GM12864 (cell line): Measurements from ENCODE around the gene VAV3.
"Not testable (repeated sequence)": the region's sequence is repeated elsewhere in the genome, so short reads cannot be mapped to it uniquely, and the experiment has no call there.

Experiments
- DNase-seq: peaks from one replicate; pipeline ENCODE4 v3.0.0-alpha.2; 2011; ENCODE audit warnings: low read depth
- H3K4me3 ChIP-seq: 2 replicates; pipeline ENCODE4 v1.5.1; 2011; ENCODE audit warnings: mild to moderate bottlenecking, low read depth, low read length, control low read depth
- TF ChIP-seq, protein P1 (sequence below): IDR thresholded peaks from 2 replicates; pipeline ENCODE4 v1.5.1; 2011; ENCODE audit warnings: low read depth, mild to moderate bottlenecking, moderate library complexity, low read length, control low read depth, inconsistent platforms; ENCODE audit errors: missing control alignments

VAV3 gene

DNA sequence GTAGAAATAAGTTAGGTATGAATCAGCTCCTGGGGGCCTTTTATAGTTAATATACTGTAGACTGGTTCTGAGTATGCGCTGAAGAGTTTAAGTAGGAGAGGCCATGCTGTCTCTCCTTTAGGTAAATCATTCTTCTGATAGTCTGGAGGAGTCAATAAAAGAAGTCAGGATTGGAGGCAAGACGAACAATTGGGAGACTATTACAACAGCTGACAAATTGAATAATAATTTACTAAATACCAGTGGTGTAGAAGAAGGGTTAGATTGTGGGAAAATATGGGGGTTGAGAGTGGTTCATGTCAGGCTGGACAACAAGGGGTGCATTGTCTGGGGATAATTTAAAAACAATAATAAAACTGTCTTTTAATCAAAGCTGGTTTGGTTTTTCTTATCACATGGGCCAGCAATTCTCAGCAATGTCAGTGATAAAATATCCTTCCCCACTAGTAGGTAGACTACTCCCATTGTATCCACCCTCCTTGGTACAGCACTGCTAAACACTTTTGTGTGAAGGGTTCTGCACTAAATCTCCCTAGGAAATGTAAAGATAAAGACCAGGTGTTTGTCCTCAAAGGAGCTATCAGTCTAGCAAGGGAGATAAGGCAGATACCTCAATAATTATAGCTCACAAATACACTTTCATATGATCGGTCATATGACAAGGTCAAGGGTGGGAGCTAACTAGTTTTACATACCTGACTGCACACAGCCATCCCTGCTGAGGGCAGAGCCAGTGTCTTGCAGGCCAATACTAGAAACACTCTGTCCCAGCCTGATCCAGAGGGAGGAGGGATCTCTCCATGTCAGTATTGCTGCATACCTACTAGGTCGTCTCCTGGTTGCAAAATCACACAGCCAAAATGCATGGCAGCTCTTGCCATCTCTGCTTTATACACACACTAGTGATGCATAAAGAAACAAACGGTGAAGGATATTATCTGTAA is 299.7 kb downstream of the VAV3 start:
- no peak overlapping the region for H3K4me3 ChIP-seq
- TF ChIP-seq, protein P1, sequence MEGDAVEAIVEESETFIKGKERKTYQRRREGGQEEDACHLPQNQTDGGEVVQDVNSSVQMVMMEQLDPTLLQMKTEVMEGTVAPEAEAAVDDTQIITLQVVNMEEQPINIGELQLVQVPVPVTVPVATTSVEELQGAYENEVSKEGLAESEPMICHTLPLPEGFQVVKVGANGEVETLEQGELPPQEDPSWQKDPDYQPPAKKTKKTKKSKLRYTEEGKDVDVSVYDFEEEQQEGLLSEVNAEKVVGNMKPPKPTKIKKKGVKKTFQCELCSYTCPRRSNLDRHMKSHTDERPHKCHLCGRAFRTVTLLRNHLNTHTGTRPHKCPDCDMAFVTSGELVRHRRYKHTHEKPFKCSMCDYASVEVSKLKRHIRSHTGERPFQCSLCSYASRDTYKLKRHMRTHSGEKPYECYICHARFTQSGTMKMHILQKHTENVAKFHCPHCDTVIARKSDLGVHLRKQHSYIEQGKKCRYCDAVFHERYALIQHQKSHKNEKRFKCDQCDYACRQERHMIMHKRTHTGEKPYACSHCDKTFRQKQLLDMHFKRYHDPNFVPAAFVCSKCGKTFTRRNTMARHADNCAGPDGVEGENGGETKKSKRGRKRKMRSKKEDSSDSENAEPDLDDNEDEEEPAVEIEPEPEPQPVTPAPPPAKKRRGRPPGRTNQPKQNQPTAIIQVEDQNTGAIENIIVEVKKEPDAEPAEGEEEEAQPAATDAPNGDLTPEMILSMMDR = no peak
- no peak for DNase-seq

GRCh38 chr1:107662971-107663370 is 302.0 kb downstream of the VAV3 start:
- H3K4me3 ChIP-seq = no peak overlapping the region
- TF ChIP-seq, protein P1 = no peak
- DNase-seq = no peak

DNA sequence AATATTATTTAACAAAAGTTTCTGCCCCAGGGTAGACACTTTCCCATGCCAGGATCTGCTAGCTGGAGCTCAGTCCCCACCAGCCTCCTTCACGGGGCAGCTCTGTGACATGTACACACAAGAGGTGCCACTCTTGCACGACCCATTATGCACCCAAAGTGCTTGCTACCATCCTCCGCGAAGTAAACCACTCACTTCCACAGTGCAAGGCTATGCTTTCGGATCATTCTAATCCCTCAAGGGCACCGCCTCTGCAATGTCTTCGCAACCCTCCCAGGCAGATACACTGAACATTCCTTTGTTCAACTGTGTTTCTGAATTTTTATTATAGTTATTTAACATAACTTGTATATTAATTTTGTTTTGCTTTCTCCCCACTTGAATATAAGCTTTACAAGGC is 303.8 kb downstream of the VAV3 start:
- no peak overlapping the region for H3K4me3 ChIP-seq
- TF ChIP-seq, protein P1 = no peak
- DNase-seq = no peak

GRCh38 chr1:107659961-107660360 is 305.0 kb downstream of the VAV3 start:
- no peak overlapping the region for H3K4me3 ChIP-seq
- DNase-seq = no peak
- TF ChIP-seq, protein P1 = no peak

DNA sequence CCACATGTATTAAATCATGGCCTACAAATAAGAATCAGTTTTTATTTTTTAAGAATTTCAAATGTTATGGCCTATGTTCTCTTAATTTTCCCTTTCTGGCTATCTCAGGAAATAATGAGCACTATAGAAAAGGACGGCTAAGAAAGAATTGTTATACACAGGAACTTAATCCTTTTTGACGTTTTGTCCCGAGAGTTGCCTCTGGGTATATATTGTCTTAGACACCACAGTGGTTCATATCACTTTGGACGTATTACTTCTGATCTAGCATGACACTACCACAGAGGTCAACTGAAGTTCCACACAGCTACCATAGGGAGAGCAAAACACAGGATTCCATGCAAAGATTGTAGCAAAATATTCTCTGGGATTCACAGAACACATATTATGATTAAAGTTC is 307.6 kb downstream of the VAV3 start:
- TF ChIP-seq, protein P1 = no peak
- H3K4me3 ChIP-seq = no peak overlapping the region
- no peak for DNase-seq

GRCh38 chr1:107653765-107654164 is 311.2 kb downstream of the VAV3 start:
- no peak for DNase-seq
- TF ChIP-seq, protein P1 = no peak
- H3K4me3 ChIP-seq = no peak overlapping the region

- no peak overlapping the region for H3K4me3 ChIP-seq
- TF ChIP-seq, protein P1 = no peak
- no peak for DNase-seq
These were observed 312.0 kb downstream of the VAV3 start for GRCh38 chr1:107653005-107653404.

DNA sequence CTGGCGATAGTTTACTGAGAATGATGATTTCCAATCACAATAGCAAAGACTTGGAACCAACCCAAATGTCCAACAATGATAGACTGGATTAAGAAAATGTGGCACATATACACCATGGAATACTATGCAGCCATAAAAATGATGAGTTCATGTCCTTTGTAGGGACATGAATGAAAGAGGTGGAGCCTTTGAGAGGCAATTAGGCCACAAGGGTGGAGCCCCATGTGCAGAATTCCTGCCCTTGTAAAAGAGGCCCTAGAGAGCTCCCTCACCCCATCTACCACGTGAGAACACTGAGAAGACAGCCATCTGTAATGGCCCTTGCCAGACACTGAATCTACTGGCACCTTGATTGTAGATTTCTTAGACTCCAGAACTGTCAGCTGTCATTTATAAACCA is 314.2 kb downstream of the VAV3 start:
- not testable (repeated sequence) for H3K4me3 ChIP-seq, DNase-seq
